ENCODE measurements around the gene CDKAL1.

GRCh38 chr6:21045135-21045700, 511.0 kb downstream of the CDKAL1 start:
- TF ChIP-seq CTCF (IDR thresholded peaks at IDR 0.05) (no peak), POLR2A (IDR thresholded peaks at IDR 0.05) (no peak), POLR2AphosphoS5 (IDR thresholded peaks at IDR 0.05) (no peak)
